A549 (cell line): ENCODE results near the gene FAM177B. TPM values are rescaled to one million over a fixed set of nuclear protein-coding genes. Genes with fewer than 3 reads are reported as not detected.

ENCODE experiments used
- ATAC-seq, 2 experiments: fragments of 200-7000 bp in 1 of 2; fragments of >200 bp in 1 of 2; cut with Nextera tagmentation in 1 of 2; cut with Tn5 transposase in 1 of 2; 3 replicates each; pipeline versions ENCODE4 v1.8.0 to v1.9.1; 2018 to 2020; ENCODE audit warnings: mild to moderate bottlenecking in 1 of 2, moderate library complexity in 1 of 2
- CTCF ChIA-PET: fragments of 300-600 bp; sonication (Branson Sonifier 250); formaldehyde crosslinking; extraction: SDS; loops from one replicate; lab custom pipeline; 2021; ENCODE audit warnings: antibody characterized with exemption, inconsistent platforms; lab: Yijun Ruan, JAX
- POLR2A ChIA-PET: fragments of 350-600 bp; formaldehyde crosslinking; extraction: SDS; loops from one replicate; lab custom pipeline; 2021; ENCODE audit warnings: antibody characterized with exemption, inconsistent platforms; lab: Yijun Ruan, JAX
- DNase-seq, 2 experiments: peaks; one replicate each; pipeline versions ENCODE4 v3.0.0 to v3.0.0-alpha.2; 2011 to 2016; ENCODE audit warnings: low read depth in 1 of 2, low spot score in 1 of 2
- FAIRE-seq: peaks from 2 replicates; lab custom pipeline; 2011; peaks lifted over from hg19 to GRCh38; lab: Jason Lieb, UNC
- H3K27ac ChIP-seq, 2 experiments: fragments of >200 bp; sonication (Bioruptor Twin); formaldehyde crosslinking; 3 replicates each; pipeline ENCODE4 v1.5.1; 2016 to 2017
- H3K4me1 ChIP-seq: fragments of >200 bp; sonication (Bioruptor Twin); formaldehyde crosslinking; 3 replicates; pipeline ENCODE4 v1.6.1; 2016
- H3K4me2 ChIP-seq: fragments of >200 bp; sonication (Bioruptor Twin); formaldehyde crosslinking; 3 replicates; pipeline ENCODE4 v1.6.1; 2016
- H3K4me3 ChIP-seq: fragments of >200 bp; sonication (Bioruptor Twin); formaldehyde crosslinking; 3 replicates; pipeline ENCODE4 v1.5.1; 2016
- H3K9me3 ChIP-seq: fragments of >200 bp; sonication (Bioruptor Twin); formaldehyde crosslinking; 3 replicates; pipeline ENCODE4 v1.6.1; 2016
- CHD4 ChIP-seq: fragments of 200-600 bp; sonication (generic); IDR thresholded peaks from 2 replicates; pipeline ENCODE4 v1.6.1; 2016; ENCODE audit warnings: antibody characterized with exemption, mild to moderate bottlenecking, borderline replicate concordance
- EP300 ChIP-seq, 2 experiments: fragments of >200 bp; sonication (Bioruptor Twin); formaldehyde crosslinking; IDR thresholded peaks; 2 replicates in 1 of 2; 3 replicates in 1 of 2; pipeline ENCODE4 v1.6.1; 2016 to 2017
- ESRRA ChIP-seq: fragments of 150-350 bp; IDR thresholded peaks from 2 replicates; pipeline ENCODE4 v1.6.1; 2014; ENCODE audit warnings: mild to moderate bottlenecking, low read length, borderline replicate concordance
- GATA3 ChIP-seq: IDR thresholded peaks from 2 replicates; pipeline ENCODE4 v1.6.1; 2012; ENCODE audit warnings: borderline replicate concordance
- HDAC2 ChIP-seq: fragments of 200-600 bp; sonication (generic); IDR thresholded peaks from 2 replicates; pipeline ENCODE4 v1.6.1; 2016
- JUNB ChIP-seq: fragments of >200 bp; sonication (Bioruptor Twin); formaldehyde crosslinking; IDR thresholded peaks from 2 replicates; pipeline ENCODE4 v1.6.1; 2016
- MAZ ChIP-seq: fragments of 150-350 bp; IDR thresholded peaks from 2 replicates; pipeline ENCODE4 v1.6.1; 2014; ENCODE audit warnings: antibody characterized with exemption, low read depth, low read length, borderline replicate concordance
- RAD21 ChIP-seq, 2 experiments: fragments of >200 bp in 1 of 2; sonication (Bioruptor Twin) in 1 of 2; formaldehyde crosslinking in 1 of 2; IDR thresholded peaks in 1 of 2; conservative IDR thresholded peaks in 1 of 2; 2 replicates in 1 of 2; 3 replicates in 1 of 2; pipeline ENCODE4 v1.6.1; 2012 to 2018; ENCODE audit warnings: inconsistent platforms in 1 of 2
- SMC3 ChIP-seq: fragments of >200 bp; sonication (Bioruptor Twin); formaldehyde crosslinking; IDR thresholded peaks from 3 replicates; pipeline ENCODE4 v1.6.1; 2018; ENCODE audit warnings: inconsistent platforms
- ZC3H11A ChIP-seq: fragments of 450-650 bp; IDR thresholded peaks from 2 replicates; pipeline ENCODE4 v1.6.1; 2014; ENCODE audit warnings: antibody characterized with exemption, mild to moderate bottlenecking
- ZNF302 ChIP-seq: fragments of 250-450 bp; sonication (Bioruptor Pico); IDR thresholded peaks from 2 replicates; pipeline ENCODE4 v1.9.0; 2021; ENCODE audit warnings: inconsistent platforms, mild to moderate bottlenecking, moderate library complexity
- WGBS: methylation state at CpG from one replicate; pipeline ENCODE4 v1.1.6; 2017; ENCODE audit errors: missing lambda C conversion rate; 5-methylcytosine and 5-hydroxymethylcytosine counted together
- polyA plus RNA-seq, 4 experiments: library from polyadenylated mRNA; depleted of rRNA in 3 of 4; stranded (reverse); fragments of >200 nt; fragmentation: RNase III in 1 of 4; extraction: RNeasy Plus Mini Kit Qiagen cat#74134 plus additional on column Dnase treatment in 1 of 4; gene quantifications; 2 replicates in 3 of 4; 3 replicates in 1 of 4; pipeline ENCODE4 v1.2.3, GENCODE V29; 2011 to 2017
- TF ChIP-seq, protein P1 (sequence below): IDR thresholded peaks from 2 replicates; pipeline ENCODE4 v1.6.1; 2012
- TF ChIP-seq, protein P2 (sequence below): fragments of >200 bp; sonication (Bioruptor Twin); formaldehyde crosslinking; IDR thresholded peaks from 3 replicates; pipeline ENCODE4 v1.5.1; 2016
- TF ChIP-seq, protein P3 (sequence below): fragments of 150-350 bp; IDR thresholded peaks from 2 replicates; pipeline ENCODE4 v1.6.1; 2014; ENCODE audit warnings: low read depth, mild to moderate bottlenecking, low read length

The FAM177B gene
- polyA plus RNA-seq, 2 of the 4 experiments (the other 2 are of a cell fraction), result not detected

DNA sequence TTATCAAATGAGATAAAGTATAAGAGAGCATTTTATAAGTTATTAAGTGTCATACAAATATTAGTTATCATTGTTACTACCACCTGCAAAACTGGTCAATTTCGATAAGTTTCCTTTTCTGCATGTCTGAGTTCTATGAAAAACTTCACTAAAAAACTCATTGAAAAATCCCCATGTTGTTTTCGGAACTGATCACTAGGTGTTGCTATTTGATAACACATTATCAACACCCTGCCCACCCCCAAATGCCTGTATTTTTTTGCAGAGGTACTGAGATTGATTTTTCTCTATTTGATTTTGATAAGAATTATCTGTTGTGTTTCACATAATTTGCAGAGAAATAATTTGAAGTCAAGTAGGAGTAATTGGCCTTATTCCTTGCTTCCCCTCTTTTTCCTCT is 55.7 kb downstream of the FAM177B start:
- ATAC-seq, result peak in 1 of 2 experiments; percentile 54; a peak in 2 of 6 replicates
- FAIRE-seq, result no peak
- H3K4me3 ChIP-seq, result no peak overlapping the region
- peak; percentile 19 to 45 for DNase-seq
- ChIA-PET POLR2A (no interaction called here), CTCF (interaction anchor here (0.7 to 6.8 kb wide), 13 partner anchors 13 to 667 kb away, joined by 3 to 84 read pairs (median 4); no protein-coding TSS in a partner anchor)
- TF ChIP-seq RAD21 (conservative IDR thresholded peaks at IDR 0.05 in 1 of 2, IDR thresholded peaks at IDR 0.05 in 1 of 2) (peak; percentile 84 to 94), SMC3 (peak; percentile 89)
- TF ChIP-seq, protein P1, sequence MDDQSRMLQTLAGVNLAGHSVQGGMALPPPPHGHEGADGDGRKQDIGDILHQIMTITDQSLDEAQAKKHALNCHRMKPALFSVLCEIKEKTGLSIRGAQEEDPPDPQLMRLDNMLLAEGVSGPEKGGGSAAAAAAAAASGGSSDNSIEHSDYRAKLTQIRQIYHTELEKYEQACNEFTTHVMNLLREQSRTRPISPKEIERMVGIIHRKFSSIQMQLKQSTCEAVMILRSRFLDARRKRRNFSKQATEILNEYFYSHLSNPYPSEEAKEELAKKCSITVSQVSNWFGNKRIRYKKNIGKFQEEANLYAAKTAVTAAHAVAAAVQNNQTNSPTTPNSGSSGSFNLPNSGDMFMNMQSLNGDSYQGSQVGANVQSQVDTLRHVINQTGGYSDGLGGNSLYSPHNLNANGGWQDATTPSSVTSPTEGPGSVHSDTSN, result no peak
- TF ChIP-seq, protein P2, sequence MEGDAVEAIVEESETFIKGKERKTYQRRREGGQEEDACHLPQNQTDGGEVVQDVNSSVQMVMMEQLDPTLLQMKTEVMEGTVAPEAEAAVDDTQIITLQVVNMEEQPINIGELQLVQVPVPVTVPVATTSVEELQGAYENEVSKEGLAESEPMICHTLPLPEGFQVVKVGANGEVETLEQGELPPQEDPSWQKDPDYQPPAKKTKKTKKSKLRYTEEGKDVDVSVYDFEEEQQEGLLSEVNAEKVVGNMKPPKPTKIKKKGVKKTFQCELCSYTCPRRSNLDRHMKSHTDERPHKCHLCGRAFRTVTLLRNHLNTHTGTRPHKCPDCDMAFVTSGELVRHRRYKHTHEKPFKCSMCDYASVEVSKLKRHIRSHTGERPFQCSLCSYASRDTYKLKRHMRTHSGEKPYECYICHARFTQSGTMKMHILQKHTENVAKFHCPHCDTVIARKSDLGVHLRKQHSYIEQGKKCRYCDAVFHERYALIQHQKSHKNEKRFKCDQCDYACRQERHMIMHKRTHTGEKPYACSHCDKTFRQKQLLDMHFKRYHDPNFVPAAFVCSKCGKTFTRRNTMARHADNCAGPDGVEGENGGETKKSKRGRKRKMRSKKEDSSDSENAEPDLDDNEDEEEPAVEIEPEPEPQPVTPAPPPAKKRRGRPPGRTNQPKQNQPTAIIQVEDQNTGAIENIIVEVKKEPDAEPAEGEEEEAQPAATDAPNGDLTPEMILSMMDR, result peak; percentile 90
- 1% methylated on average over 2 of the region's 2 CpGs for WGBS
- 0 out of 3 replicates have a peak, but pooled peaks cover under 1% of the 10 kb centered on the region for H3K4me1 ChIP-seq
- no peak overlapping the region for H3K27ac ChIP-seq
- no peak overlapping the region for H3K4me2 ChIP-seq
- H3K9me3 ChIP-seq, result no peaks in the 10 kb centered on the region

DNA sequence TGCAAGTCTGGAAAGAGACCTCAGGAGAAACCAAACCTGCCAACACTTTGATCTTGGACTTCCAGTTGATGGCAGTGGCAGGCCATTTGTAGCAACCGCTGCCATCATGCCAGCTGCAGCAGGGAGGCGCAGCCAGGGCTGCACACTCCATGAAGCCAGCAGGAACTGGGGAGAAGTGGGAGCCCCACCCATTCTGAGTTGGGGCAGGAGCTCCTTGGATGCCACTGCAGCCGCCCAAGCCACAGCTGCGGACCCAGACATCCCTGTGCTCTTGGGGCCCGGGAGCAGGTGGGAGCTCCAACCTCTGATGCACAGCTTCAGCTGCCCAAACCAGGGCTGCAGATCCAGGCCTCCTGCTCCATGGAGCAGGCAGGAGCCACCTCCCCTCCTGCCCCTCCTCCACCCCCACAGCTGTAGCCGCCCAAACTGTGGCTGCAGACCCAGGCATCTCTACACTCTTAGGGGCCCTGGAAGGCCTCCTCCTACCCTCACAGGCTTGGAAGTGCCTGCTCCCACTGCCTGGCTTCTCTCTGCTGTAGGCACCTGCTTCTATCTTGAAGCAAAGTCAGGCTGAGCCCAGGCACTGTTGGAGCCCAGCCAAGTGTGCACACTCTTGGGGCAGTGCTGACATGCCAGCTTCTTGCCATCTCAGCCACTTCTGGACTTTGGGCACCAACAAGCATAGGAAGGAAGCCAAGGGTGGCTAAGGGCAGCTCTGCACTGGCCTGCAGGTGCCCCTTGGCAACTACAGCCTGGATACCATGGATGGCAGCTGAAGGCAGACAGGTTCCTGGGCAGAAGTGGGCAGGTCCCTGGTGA is 57.9 kb downstream of the FAM177B start:
- no peak for TF ChIP-seq CHD4
- no peak for TF ChIP-seq GATA3
- no peak for TF ChIP-seq ESRRA
- no peak for TF ChIP-seq MAZ
- no peak for TF ChIP-seq ZNF302 (CRISPR knock-in tag)
- TF ChIP-seq EP300 (IDR thresholded peaks at IDR 0.05), result no peak
- TF ChIP-seq HDAC2, result no peak
- TF ChIP-seq RAD21 (conservative IDR thresholded peaks at IDR 0.05 in 1 of 2, IDR thresholded peaks at IDR 0.05 in 1 of 2), result peak; percentile 47 to 52; a peak in 4 of 5 replicates
- TF ChIP-seq SMC3, result peak; percentile 59; the same call in 2 of the 3 replicates
- no peak for TF ChIP-seq ZC3H11A
- no peak for TF ChIP-seq JUNB
- TF ChIP-seq, protein P3, sequence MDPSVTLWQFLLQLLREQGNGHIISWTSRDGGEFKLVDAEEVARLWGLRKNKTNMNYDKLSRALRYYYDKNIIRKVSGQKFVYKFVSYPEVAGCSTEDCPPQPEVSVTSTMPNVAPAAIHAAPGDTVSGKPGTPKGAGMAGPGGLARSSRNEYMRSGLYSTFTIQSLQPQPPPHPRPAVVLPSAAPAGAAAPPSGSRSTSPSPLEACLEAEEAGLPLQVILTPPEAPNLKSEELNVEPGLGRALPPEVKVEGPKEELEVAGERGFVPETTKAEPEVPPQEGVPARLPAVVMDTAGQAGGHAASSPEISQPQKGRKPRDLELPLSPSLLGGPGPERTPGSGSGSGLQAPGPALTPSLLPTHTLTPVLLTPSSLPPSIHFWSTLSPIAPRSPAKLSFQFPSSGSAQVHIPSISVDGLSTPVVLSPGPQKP, result no peak
- TF ChIP-seq, protein P2, result peak; percentile 26
- ATAC-seq (peak in 1 of 2 experiments; percentile 56; a peak in 3 of 6 replicates), DNase-seq (peak in 1 of 2 experiments; percentile 49), FAIRE-seq (no peak)
- no peaks in the 10 kb centered on the region for H3K9me3 ChIP-seq
- POLR2A ChIA-PET, result no interaction called here
- no peak overlapping the region for H3K4me3 ChIP-seq
- H3K4me2 ChIP-seq, result no peak overlapping the region
- CTCF ChIA-PET, result interaction anchor here (0.6 to 6.8 kb wide), 7 partner anchors 17 to 569 kb away, joined by 3 to 84 read pairs (median 6); partner anchors contain the start of gene SUSD4
- no peak overlapping the region for H3K27ac ChIP-seq
- H3K4me1 ChIP-seq, result peaks cover 10% of the 10 kb centered on the region; the same call in 2 of the 3 replicates
- 88% methylated on average over 2 of the region's 6 CpGs for WGBS
